ENCODE results near the gene VAV2.

The VAV2 gene

GRCh38 chr9:133874659-133875058 is 117.5 kb downstream of the VAV2 start:
- no peak for DNase-seq (ENCODE audit: low read depth)

GRCh38 chr9:133874060-133874657 is 118.0 kb downstream of the VAV2 start:
- DNase-seq (ENCODE audit: low read depth), result no peak

- no peak for DNase-seq (ENCODE audit: low read depth)
Measured at GRCh38 chr9:133873461-133873891, 118.6 kb downstream of the VAV2 start.

- no peak for DNase-seq (ENCODE audit: low read depth)
Measured at GRCh38 chr9:133873009-133873408, 119.1 kb downstream of the VAV2 start.

GRCh38 chr9:133870598-133871595 is 121.2 kb downstream of the VAV2 start:
- DNase-seq (ENCODE audit: low read depth), result no peak

- DNase-seq (ENCODE audit: low read depth), result no peak
Measured at GRCh38 chr9:133869674-133870405, 122.3 kb downstream of the VAV2 start.

- no peak for DNase-seq (ENCODE audit: low read depth)
Measured at GRCh38 chr9:133868203-133868602, 123.9 kb downstream of the VAV2 start.

- DNase-seq (ENCODE audit: low read depth), result no peak
Measured at GRCh38 chr9:133866946-133867345, 125.2 kb downstream of the VAV2 start.

GRCh38 chr9:133864011-133864410 is 128.1 kb downstream of the VAV2 start:
- DNase-seq (ENCODE audit: low read depth), result no peak

GRCh38 chr9:133863257-133863592 is 128.9 kb downstream of the VAV2 start:
- DNase-seq (ENCODE audit: low read depth), result no peak

- no peak for DNase-seq (ENCODE audit: low read depth)
Measured at GRCh38 chr9:133862585-133863256, 129.4 kb downstream of the VAV2 start.

- DNase-seq (ENCODE audit: low read depth), result no peak
Measured at GRCh38 chr9:133861692-133862091, 130.4 kb downstream of the VAV2 start.

GRCh38 chr9:133861086-133861485 is 131.0 kb downstream of the VAV2 start:
- no peak for DNase-seq (ENCODE audit: low read depth)

- no peak for DNase-seq (ENCODE audit: low read depth)
Measured at GRCh38 chr9:133858771-133859170, 133.4 kb downstream of the VAV2 start.

- no peak for DNase-seq (ENCODE audit: low read depth)
Measured at GRCh38 chr9:133857639-133858038, 134.5 kb downstream of the VAV2 start.

- no peak for DNase-seq (ENCODE audit: low read depth)
Measured at GRCh38 chr9:133856798-133857197, 135.3 kb downstream of the VAV2 start.

- no peak for DNase-seq (ENCODE audit: low read depth)
Measured at GRCh38 chr9:133855802-133856521, 136.2 kb downstream of the VAV2 start.

- no peak for DNase-seq (ENCODE audit: low read depth)
Measured at GRCh38 chr9:133855371-133855770, 136.8 kb downstream of the VAV2 start.

GRCh38 chr9:133854765-133855164 is 137.4 kb downstream of the VAV2 start:
- DNase-seq (ENCODE audit: low read depth), result no peak

- DNase-seq (ENCODE audit: low read depth), result no peak
Measured at GRCh38 chr9:133854048-133854447, 138.1 kb downstream of the VAV2 start.

GRCh38 chr9:133853331-133853730 is 138.8 kb downstream of the VAV2 start:
- DNase-seq (ENCODE audit: low read depth), result no peak

All from stimulated activated CD8-positive, alpha-beta memory T cell treated with anti-CD3 and anti-CD28 coated beads, Interleukin-12 subunit alpha, Interleukin-12 subunit beta, amount 100 ng/mL, for 1 hour (primary cell).